HG03108 (cell line): Measurements from ENCODE around the gene YEATS4.

ENCODE experiments used
- ATAC-seq: cut with Tn5 transposase; IDR thresholded peaks from one replicate; pipeline ENCODE4 v1.9.1; 2021; ENCODE audit warnings: moderate library complexity; ENCODE audit not compliant: unreplicated experiment

YEATS4 gene

GRCh38 chr12:69341328-69341727 lies 18.2 kb upstream of the YEATS4 start:
- no peak for ATAC-seq

DNA sequence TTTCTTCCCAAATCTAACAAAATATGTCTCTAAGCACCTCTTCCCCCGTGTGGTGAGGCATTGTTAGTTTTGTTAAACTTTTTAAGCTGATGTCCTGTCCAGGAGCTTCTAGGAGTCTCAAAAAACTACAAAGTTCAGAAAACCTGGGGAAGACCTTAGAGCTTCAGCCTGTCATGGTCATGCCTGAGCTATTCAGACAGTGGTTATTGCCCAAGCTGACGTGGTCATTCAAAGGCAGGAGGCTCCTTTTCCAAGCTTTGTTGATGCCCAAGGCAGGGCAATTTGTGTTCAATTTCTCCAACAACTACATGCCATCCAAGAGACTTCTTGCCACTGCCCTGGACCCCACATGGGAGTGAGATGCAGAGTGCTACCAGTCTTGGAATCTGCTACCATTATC lies 17.1 kb upstream of the YEATS4 start:
- ATAC-seq, result no peak

- no peak for ATAC-seq
Measured at GRCh38 chr12:69343357-69343756, 16.2 kb upstream of the YEATS4 start.

DNA sequence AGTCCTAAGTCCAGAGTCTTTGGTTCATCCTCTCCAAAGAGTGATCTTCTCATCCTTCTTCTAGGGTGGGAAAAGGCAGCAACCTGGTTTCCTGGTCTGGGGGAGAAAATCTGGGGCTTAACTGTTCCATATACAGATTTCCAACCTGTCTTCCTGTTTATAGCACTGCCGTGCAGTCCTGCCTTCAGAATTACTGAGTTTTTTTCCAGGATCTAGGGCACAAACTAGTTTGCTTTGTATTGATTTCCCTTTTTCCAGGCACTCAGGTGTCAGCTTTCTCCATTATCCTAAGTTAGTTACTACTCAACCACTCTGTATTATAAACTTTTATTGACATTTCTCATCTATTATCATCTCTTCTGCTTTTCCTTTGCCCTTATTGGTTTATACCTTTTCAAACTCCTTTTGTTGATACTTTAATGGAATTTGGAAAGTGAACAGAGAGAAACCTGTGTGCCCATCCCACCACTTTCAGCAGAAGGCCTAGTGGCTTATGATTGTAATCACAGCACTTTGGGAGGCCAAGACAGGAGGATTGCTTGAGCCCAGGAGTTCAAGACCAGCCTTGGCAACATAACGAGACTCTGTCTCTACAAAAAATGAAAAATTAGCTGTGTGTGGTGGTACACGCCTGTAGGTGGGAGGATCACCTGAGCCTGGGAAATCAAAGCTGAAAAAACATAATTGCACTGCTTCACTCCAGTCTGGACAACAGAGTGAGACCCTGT lies 15.5 kb upstream of the YEATS4 start:
- ATAC-seq, result no peak

GRCh38 chr12:69345077-69345476 lies 14.5 kb upstream of the YEATS4 start:
- ATAC-seq, result no peak

DNA sequence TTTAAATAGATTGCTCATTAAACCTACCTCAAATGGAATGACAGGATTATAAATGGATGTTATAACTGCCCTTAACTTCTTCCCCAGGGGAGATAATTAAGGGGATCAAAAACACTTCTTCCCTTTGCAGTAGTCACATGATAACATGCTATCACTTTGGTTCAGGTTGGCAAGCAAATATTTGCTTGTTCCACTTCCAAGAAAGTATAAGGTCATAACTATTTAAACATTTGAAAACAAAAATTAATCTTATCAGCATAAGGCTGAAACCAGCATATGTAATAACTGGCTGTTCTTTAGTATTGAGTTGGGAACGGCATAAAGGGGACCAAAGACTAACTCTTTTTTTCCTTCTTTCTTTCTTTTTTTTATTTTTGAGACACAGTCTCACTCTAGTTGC lies 13.8 kb upstream of the YEATS4 start:
- ATAC-seq, result no peak

GRCh38 chr12:69348162-69348938 lies 11.2 kb upstream of the YEATS4 start, which contains the start of gene LYZ:
TSS of gene LYZ (plus strand) at chr12:69348381. CDS start at chr12:69348409, 28 bp downstream.
- ATAC-seq, result no peak

DNA sequence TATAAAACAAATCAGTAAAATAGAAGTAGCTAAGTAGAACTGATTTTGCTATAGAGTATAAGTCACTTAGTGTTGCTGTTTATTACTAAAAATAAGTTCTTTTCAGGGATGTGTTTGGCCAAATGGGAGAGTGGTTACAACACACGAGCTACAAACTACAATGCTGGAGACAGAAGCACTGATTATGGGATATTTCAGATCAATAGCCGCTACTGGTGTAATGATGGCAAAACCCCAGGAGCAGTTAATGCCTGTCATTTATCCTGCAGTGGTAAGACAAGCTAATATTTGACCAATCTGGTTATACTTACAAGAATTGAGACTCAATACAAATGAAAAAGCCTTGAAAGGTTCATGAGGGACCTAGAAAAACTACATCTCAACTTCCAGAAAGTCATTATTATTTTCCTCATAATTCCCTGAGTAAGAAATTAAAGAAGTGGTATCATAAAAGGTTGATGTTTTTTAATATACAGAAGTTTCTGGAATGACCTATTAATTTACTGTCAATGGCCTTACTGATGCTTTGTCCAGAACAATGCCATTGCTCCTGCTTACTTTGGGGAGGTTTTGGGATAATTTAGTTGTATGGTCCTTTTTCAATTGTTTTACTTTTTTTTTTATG lies 9.4 kb upstream of the YEATS4 start:
- ATAC-seq, result no peak

DNA sequence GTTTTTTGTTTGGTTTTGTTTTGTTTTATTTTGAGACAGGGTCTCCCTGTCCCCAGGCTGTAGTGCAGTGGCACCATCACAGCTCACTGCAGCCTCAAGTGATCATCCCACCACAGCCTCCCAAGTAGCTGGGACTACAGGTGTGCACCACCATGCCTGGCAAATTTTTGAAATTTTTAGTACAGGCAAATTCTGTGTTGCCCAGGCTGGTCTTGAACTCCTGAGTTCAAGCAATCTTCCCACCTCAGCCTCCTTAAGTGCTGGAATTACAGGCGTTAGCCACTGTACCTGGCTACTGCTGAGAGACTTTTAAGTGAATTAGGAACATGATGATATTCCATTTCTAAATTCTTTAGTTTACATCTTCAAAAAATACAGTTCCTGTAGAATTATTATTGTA lies 8.8 kb upstream of the YEATS4 start:
- ATAC-seq, result no peak

DNA sequence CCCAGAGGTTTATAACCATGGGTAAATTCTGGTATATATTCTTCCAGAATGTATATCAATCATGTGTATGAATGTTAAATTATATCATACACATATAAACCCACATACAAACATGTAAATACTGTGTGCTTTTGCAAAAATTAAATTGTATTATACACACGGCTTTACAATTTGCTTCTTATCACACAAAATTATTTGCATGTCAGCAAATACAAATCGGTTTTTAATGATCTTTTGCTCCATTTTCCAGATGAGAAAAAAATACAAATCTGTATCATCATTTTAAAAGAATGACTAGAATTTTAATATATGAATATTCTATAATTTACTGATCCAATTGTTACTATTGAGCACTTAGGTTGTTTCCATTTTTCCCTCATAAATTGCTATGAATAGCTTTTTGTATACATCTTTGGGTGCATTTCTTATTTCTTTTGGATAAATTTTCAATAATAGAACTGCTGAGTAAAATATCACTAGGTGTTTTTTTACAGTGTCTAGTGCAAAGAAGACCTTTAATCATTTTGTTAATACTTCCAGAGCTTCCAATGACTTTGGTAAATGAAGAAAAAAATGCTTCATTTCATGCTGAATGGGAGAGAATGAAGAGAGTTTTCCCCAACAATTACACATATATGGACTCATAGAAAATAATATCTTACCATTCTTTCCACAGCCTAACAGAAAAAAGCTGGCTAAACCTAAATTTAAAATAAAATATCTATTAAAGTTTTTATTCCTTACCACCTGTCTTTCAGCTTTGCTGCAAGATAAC lies 7.9 kb upstream of the YEATS4 start:
- no peak for ATAC-seq

- ATAC-seq, result no peak
Measured at GRCh38 chr12:69352904-69353303, 6.6 kb upstream of the YEATS4 start.

DNA sequence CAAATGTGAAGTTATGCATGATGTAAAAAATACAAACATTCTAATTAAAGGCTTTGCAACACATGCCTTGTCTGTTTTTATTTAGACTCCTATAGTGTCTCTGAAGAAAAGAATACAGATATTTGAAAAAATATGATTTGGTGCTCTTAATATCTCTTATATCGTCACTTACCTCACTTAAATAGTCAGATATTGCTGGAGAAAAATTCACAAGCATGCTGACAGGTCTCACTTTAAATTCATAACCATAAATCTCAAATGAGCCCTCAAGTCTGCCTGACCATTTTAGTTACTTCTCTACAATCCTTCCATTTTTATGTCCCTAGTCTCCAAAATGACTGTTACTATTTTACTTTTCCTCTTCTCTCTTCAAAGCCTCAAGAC lies 5.4 kb upstream of the YEATS4 start:
- ATAC-seq, result no peak

DNA sequence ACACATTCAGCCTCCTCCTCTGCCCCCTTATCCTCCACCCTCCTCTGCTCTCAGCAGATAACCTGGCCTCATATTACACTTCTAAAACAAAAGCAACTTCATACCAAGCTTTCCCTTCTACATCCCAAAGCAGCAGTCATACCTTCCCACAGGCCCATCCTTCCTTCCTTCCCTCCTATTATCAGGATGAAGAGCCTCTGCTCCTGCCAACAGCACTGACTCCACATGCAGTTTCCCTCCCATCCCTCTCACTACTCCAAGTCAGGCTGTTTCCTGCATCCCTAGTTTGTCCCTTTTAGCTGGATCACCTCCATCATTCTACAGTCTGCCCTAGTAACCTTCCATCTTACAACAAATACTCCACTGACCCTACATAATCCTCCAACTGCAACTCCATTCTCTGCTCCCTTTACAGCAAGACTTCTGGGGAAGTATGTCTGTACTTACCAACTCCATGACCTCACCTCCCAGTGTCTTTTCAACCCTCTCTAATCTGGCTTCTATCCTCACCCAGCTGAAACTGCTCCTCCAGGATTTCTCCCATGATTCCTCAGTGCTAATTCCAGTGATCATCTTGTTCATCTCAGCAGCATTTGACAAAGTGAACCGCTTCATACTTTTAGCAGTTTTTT lies 4.9 kb upstream of the YEATS4 start:
- no peak for ATAC-seq

DNA sequence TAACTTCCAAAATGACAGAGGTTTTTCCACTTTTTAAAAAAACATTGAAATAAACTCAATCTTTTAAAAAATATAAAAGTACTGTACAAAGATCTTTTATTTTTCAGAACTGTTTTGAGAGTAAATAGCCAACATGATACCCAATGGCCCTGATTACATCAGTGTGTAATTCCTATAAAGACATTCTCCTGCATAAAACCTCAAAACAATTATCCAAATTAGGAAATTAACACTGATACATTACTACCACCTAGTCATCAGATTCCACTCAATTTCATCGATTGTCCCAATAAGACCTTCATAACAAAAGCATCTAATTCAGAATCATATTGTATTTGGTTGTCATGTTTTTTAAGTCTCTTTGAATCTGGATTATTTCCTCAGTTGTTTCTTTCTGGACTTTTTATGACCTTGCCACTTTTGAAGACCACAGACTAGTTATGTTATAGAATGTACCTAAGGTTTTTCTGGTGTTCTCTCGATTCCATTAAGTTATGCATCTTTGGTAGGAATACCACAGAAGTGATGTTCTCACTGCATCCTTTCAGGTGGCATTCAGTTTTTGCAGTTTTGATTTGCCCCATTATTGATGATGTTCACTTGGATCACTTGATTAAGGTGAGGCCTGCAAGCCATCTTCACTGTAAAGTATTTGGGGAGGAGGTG lies 4.0 kb upstream of the YEATS4 start:
- ATAC-seq, result no peak

GRCh38 chr12:69360348-69360672 lies 767 bp downstream of the YEATS4 start:
- no peak for ATAC-seq

- no peak for ATAC-seq
Measured at GRCh38 chr12:69366796-69367195, 7.3 kb downstream of the YEATS4 start.

GRCh38 chr12:69368171-69368570 lies 8.6 kb downstream of the YEATS4 start:
- no peak for ATAC-seq

- no peak for ATAC-seq
Measured at GRCh38 chr12:69383074-69383473, 23.5 kb downstream of the YEATS4 start.

- ATAC-seq, result no peak
Measured at GRCh38 chr12:69385038-69385437, 25.5 kb downstream of the YEATS4 start.

- ATAC-seq, result no peak
Measured at GRCh38 chr12:69386921-69387320, 27.4 kb downstream of the YEATS4 start.
